Neuronal stem cell (in vitro differentiated cells): ENCODE measurements around the gene ACTR3C.
"Not testable (repeated sequence)": the region's sequence is repeated elsewhere in the genome, so short reads cannot be mapped to it uniquely, and the experiment has no call there.

Experiments
- DNase-seq: peaks from one replicate; pipeline ENCODE4 v3.0.0-alpha.2; 2013; ENCODE audit warnings: low spot score
- H2AFZ ChIP-seq: one replicate; pipeline ENCODE4 v1.6.1; 2013; ENCODE audit warnings: mild to moderate bottlenecking, low read length, inconsistent platforms
- H2AK5ac ChIP-seq: 2 replicates; pipeline ENCODE4 v1.6.1; 2013; ENCODE audit warnings: low read depth, mild to moderate bottlenecking, inconsistent platforms, low read length, moderate library complexity, mixed read lengths
- H2BK120ac ChIP-seq: 2 replicates; pipeline ENCODE4 v1.6.1; 2013; ENCODE audit warnings: low read depth, mild to moderate bottlenecking, inconsistent platforms, low read length, moderate library complexity, mixed read lengths
- H2BK12ac ChIP-seq: one replicate; pipeline ENCODE4 v1.6.1; 2013; ENCODE audit warnings: low read length, inconsistent platforms
- H2BK15ac ChIP-seq: 2 replicates; pipeline ENCODE4 v1.6.1; 2013; ENCODE audit warnings: mild to moderate bottlenecking, low read length, inconsistent platforms, mixed read lengths
- H2BK5ac ChIP-seq: one replicate; pipeline ENCODE4 v1.6.1; 2013; ENCODE audit warnings: inconsistent platforms, mild to moderate bottlenecking, low read length, moderate library complexity
- H3K14ac ChIP-seq: one replicate; pipeline ENCODE4 v1.6.1; 2013; ENCODE audit warnings: low read length, inconsistent platforms
- H3K18ac ChIP-seq: 2 replicates; pipeline ENCODE4 v1.6.1; 2013; ENCODE audit warnings: low read length, inconsistent platforms
- H3K23ac ChIP-seq: 2 replicates; pipeline ENCODE4 v1.6.1; 2013; ENCODE audit warnings: low read depth, mild to moderate bottlenecking, mixed read lengths, low read length, inconsistent platforms; ENCODE audit not compliant: poor library complexity
- H3K27ac ChIP-seq: replicated peaks from 3 replicates; pipeline ENCODE4 v1.5.1; 2013; ENCODE audit warnings: low read length, inconsistent platforms
- H3K27me3 ChIP-seq, 3 experiments: 2 replicates each; pipeline ENCODE4 v1.6.1; 2013; ENCODE audit warnings: low read length in 3 of 3, mild to moderate bottlenecking in 2 of 3, inconsistent platforms in 1 of 3, low read depth in 1 of 3, mixed read lengths in 1 of 3, moderate library complexity in 1 of 3; ENCODE audit not compliant: control insufficient read depth in 3 of 3, insufficient read depth in 3 of 3
- H3K36me3 ChIP-seq, 2 donors: replicated peaks in 1 of 2; 2 replicates each; pipeline ENCODE4 v1.6.1; 2013; ENCODE audit warnings: low read length in 2 of 2; ENCODE audit not compliant: control insufficient read depth in 2 of 2, insufficient read depth in 2 of 2
- H3K4ac ChIP-seq: 2 replicates; pipeline ENCODE4 v1.6.1; 2013; ENCODE audit warnings: inconsistent platforms, mild to moderate bottlenecking, low read length, moderate library complexity
- H3K4me1 ChIP-seq, 2 donors: 1 replicate in 1 of 2; 2 replicates in 1 of 2; pipeline ENCODE4 v1.6.1; 2013; ENCODE audit warnings: low read length in 2 of 2, low read depth in 1 of 2; ENCODE audit not compliant: control insufficient read depth in 2 of 2, insufficient read depth in 1 of 2
- H3K4me2 ChIP-seq: one replicate; pipeline ENCODE4 v1.6.1; 2013; ENCODE audit warnings: mild to moderate bottlenecking, low read length, inconsistent platforms; ENCODE audit not compliant: insufficient read depth, poor library complexity, severe bottlenecking
- H3K4me3 ChIP-seq, 2 donors: 2 replicates each; pipeline ENCODE4 v1.5.1; 2013; ENCODE audit warnings: low read length in 2 of 2, mild to moderate bottlenecking in 2 of 2, inconsistent platforms in 1 of 2, moderate library complexity in 1 of 2
- H3K79me1 ChIP-seq: one replicate; pipeline ENCODE4 v1.6.1; 2013; ENCODE audit warnings: low read depth, mild to moderate bottlenecking, inconsistent platforms, low read length, moderate library complexity
- H3K9ac ChIP-seq: one replicate; pipeline ENCODE4 v1.6.1; 2013; ENCODE audit warnings: mild to moderate bottlenecking, low read depth, low read length, inconsistent platforms; ENCODE audit not compliant: poor library complexity
- H3K9me3 ChIP-seq, 2 donors: replicated peaks in 1 of 2; 2 replicates each; pipeline versions ENCODE3 to v1.6.1; 2013; ENCODE audit warnings: low read length in 2 of 2, mild to moderate bottlenecking in 2 of 2, inconsistent platforms in 1 of 2, low read depth in 1 of 2, mixed read lengths in 1 of 2, moderate library complexity in 1 of 2; ENCODE audit not compliant: control insufficient read depth in 2 of 2, insufficient read depth in 1 of 2
- H4K8ac ChIP-seq: one replicate; pipeline ENCODE4 v1.6.1; 2013; ENCODE audit warnings: low read depth, mild to moderate bottlenecking, inconsistent platforms, low read length, moderate library complexity
- H4K91ac ChIP-seq: one replicate; pipeline ENCODE4 v1.6.1; 2013; ENCODE audit warnings: low read length, low read depth, mild to moderate bottlenecking, inconsistent platforms; ENCODE audit not compliant: poor library complexity
- WGBS, 2 donors: extraction: QIAGEN DNeasy Blood & Tissue Kit; methylation state at CpG; one replicate each; pipeline ENCODE4 v1.1.7; 2013; ENCODE audit warnings: missing lambda C conversion rate in 2 of 2, mixed read lengths in 1 of 2; ENCODE audit not compliant: insufficient read length in 2 of 2, insufficient replicate concordance in 1 of 2; ENCODE audit errors: extremely low coverage in 2 of 2; 5-methylcytosine and 5-hydroxymethylcytosine counted together

Gene ACTR3C

GRCh38 chr7:150205866-150206265 lies 117.5 kb downstream of the ACTR3C start:
- H2AK5ac ChIP-seq, H3K4me3 ChIP-seq, H2BK120ac ChIP-seq, H2BK12ac ChIP-seq, H3K14ac ChIP-seq, H4K91ac ChIP-seq, H3K9ac ChIP-seq, H2AFZ ChIP-seq, H2BK15ac ChIP-seq, H3K9me3 ChIP-seq, DNase-seq, H3K36me3 ChIP-seq, H3K27me3 ChIP-seq, H3K23ac ChIP-seq, H3K18ac ChIP-seq, H3K4ac ChIP-seq, H4K8ac ChIP-seq, H3K4me2 ChIP-seq, H3K4me1 ChIP-seq, H3K79me1 ChIP-seq, H2BK5ac ChIP-seq, H3K27ac ChIP-seq: not testable (repeated sequence)
- WGBS, 2 donors: no CpG with 5 or more reads among the region's 4 CpGs

GRCh38 chr7:150204577-150204976 lies 118.8 kb downstream of the ACTR3C start:
- H2BK120ac ChIP-seq, H3K4me2 ChIP-seq, H2AK5ac ChIP-seq, DNase-seq, H2AFZ ChIP-seq, H3K9ac ChIP-seq, H4K91ac ChIP-seq, H3K4me1 ChIP-seq, H3K18ac ChIP-seq, H3K14ac ChIP-seq, H2BK12ac ChIP-seq, H3K79me1 ChIP-seq, H3K9me3 ChIP-seq, H4K8ac ChIP-seq, H3K27ac ChIP-seq, H3K27me3 ChIP-seq, H2BK15ac ChIP-seq, H3K36me3 ChIP-seq, H2BK5ac ChIP-seq, H3K4ac ChIP-seq, H3K4me3 ChIP-seq: not testable (repeated sequence)
- WGBS, 2 donors: no CpG with 5 or more reads among the region's 7 CpGs
- peak overlapping the region; percentile 65 for H3K23ac ChIP-seq

GRCh38 chr7:150202894-150203293 lies 120.5 kb downstream of the ACTR3C start:
- H3K18ac ChIP-seq, H3K9ac ChIP-seq, H3K36me3 ChIP-seq, H2BK5ac ChIP-seq, H3K4me1 ChIP-seq, H3K27ac ChIP-seq, H2BK15ac ChIP-seq, H3K4me2 ChIP-seq, H3K14ac ChIP-seq, H2AFZ ChIP-seq, H3K9me3 ChIP-seq, H3K4me3 ChIP-seq, H3K79me1 ChIP-seq, H3K27me3 ChIP-seq, H2BK12ac ChIP-seq, H3K23ac ChIP-seq, H3K4ac ChIP-seq, H4K91ac ChIP-seq, H4K8ac ChIP-seq, H2AK5ac ChIP-seq, DNase-seq, H2BK120ac ChIP-seq: not testable (repeated sequence)
- WGBS, 2 donors: no CpG with 5 or more reads among the region's 4 CpGs
